GM12872 (cell line): Measurements from ENCODE around the gene GTPBP8.

Source experiments
- TF ChIP-seq, protein P1 (sequence below): IDR thresholded peaks from 3 replicates; pipeline ENCODE4 v1.5.1; 2011; ENCODE audit warnings: low read depth, mild to moderate bottlenecking, low read length, moderate library complexity; ENCODE audit not compliant: insufficient read depth

GTPBP8 gene

DNA sequence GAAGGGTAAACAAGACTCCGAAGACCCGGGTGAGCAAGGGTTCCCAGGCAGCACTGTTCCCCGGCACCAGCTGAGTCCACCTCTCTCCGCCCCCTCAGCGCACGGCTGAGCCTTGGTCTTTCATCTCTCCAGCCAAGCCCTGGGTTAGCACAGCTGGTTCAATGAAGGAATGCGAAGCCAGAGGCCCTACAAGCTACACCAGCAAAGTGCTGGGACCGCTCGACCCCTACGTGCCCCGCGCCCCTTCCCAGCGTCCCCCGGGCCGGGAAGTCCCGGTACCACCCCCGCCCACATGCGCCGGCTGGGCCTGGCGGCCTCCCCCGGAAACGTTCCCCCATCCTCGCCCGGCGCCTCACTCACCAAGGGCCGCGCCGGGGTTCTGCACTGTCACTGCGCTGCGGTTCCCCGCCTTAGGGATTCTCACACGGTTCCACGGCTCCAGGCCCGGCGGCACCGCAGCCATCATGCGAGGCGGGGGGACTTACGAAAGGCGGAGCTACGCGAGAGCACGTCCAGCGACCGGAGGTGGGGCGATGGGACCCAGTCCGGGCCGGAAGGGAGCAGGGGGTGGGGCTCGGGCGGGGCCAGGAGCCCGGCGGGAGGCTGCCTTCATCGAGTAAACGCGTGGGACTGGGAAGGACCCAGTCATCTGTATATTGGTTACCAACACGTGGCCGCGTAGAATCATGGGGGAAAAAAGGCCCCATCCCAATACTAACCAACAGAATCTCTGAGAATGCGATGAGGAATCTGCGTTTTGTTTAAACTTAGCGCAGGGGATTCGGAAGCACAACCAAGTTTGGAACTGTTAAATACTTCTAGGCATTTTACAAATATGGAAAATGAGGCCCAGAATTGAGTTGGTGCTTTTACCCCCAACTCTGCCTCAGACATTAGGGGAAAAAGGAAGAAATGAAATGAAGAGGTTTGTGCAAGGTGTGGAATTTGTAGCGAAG, 28.7 kb downstream of the GTPBP8 start:
- TF ChIP-seq, protein P1, sequence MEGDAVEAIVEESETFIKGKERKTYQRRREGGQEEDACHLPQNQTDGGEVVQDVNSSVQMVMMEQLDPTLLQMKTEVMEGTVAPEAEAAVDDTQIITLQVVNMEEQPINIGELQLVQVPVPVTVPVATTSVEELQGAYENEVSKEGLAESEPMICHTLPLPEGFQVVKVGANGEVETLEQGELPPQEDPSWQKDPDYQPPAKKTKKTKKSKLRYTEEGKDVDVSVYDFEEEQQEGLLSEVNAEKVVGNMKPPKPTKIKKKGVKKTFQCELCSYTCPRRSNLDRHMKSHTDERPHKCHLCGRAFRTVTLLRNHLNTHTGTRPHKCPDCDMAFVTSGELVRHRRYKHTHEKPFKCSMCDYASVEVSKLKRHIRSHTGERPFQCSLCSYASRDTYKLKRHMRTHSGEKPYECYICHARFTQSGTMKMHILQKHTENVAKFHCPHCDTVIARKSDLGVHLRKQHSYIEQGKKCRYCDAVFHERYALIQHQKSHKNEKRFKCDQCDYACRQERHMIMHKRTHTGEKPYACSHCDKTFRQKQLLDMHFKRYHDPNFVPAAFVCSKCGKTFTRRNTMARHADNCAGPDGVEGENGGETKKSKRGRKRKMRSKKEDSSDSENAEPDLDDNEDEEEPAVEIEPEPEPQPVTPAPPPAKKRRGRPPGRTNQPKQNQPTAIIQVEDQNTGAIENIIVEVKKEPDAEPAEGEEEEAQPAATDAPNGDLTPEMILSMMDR = no peak

DNA sequence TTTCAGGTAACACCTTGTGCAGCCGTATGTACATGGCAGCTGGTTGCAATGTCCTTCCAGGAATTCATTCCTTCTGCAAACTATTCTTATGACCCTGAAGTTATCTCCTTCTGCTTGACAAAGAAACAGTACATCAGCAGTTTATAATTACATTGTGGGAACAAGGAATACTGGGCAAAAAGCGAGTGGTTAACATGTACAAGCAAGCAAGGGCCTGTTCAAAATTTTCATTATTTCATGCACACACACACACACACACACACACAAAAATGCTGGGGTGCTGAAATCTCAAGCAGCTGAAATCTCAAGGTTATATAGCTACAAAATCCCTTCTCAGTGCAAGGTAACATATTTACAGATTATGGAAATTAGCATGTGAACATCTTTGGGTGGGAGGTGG, 30.7 kb downstream of the GTPBP8 start:
- TF ChIP-seq, protein P1 = no peak

DNA sequence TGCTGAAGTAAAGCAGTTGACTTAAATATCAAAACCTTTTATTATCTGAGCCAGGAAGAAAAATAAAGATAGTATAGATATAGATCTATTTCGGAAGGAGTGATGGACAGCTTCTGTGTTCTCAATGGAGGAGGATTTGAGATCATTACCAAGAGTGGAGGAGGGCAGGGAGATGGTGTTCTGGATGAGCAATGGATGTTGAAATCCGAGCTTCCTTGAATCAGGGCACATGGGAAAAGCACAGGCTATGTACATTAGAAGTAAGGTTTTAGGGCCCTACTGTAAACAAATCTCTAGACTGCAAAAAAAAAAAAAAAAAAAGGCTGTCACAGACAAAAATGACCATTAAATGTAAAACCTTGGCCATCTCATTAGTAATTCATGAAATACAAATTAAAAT, 43.2 kb downstream of the GTPBP8 start:
- TF ChIP-seq, protein P1 = no peak

DNA sequence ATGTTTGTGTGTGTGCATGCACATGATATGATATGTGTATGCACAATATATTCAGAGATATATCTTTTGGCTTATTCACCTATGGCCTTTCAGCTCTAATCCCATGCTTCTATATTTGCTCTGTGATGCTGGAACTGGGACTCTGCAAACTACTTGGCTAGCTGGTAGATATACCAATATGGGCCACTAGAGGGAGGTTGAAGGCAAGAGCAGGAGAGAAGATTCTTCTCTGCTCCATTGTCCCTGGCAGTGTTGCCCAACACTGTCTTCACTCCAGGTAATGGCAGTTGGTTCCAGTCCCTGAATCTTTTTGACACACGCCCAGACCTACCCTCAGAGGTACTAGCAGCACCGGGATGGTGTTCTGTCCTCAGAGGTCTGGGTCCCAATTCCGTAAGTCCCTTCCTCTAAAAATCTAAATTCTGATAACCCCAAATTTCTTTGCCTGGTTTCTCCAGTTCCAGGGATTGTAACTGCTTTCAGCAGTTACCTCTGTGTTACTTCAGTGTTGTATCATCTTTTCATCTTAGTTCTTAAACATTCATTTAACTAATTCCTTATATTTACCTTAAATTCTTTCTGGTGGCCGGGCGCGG, 44.7 kb downstream of the GTPBP8 start:
- TF ChIP-seq, protein P1 = peak; percentile 92

DNA sequence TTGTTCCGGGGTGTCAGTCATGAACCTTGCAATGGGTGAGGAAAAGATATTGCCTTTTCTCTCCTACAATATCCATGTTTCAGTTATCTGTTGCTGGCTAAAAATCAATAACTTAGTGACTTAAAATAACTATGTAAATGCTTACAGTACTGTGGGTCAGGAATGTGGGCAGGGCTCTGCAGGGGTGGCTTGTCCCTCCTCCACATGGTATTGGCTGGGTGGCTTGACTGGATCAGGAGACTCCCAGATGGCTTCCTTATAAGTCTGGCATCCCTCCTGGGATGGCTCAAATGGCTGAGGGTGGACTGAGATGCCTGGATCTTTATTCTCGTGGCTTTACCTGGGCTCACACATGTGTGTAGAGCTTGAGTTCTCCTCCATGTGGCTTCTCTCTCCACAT, 47.5 kb downstream of the GTPBP8 start:
- TF ChIP-seq, protein P1 = no peak

DNA sequence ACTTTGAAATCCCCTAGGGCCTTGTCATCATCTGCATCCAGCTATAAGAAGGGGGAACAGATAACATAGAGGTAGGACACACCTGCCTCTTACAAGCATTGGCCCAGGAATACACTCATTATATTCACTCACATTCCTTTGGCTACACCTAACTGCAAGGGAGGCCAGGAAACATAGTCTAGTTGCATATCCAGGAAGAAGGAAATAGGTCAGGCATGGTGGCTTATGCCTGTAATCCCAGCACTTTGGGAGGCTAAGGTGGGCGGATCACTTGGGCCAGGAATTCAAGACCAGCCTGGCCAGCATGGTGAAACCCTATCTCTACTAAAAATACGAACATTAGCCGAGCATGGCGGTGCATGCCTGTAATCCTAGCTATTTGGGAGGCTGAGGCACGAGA, 48.8 kb downstream of the GTPBP8 start:
- TF ChIP-seq, protein P1 = no peak

DNA sequence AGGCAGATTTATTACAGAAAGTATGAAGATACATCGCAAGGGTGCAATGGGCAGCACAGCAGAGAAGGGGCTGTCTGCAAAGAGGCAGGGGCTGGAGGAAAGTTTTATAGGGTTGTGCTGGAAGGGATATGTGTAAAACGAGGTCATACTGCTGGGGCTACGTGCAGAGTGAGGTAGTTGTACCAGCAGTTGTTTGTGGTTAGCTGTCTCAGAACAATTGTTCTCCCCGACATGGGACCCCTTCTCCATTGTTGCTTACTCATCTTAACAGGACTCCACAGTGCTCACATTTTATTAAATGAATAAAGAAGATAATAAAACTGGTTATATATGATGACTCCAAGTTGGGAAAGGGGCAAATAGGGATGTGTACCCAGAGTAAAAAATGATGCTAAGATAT, 49.4 kb downstream of the GTPBP8 start:
- TF ChIP-seq, protein P1 = no peak
